GDM1 (cell line): ENCODE data around the gene CLASP1.
"Not testable (repeated sequence)": the region's sequence is repeated elsewhere in the genome, so short reads cannot be mapped to it uniquely, and the experiment has no call there.

Source experiments
- DNase-seq: peaks from one replicate; lab custom pipeline; 2025; lab: John Stamatoyannopoulos, UW

CLASP1 gene

DNA sequence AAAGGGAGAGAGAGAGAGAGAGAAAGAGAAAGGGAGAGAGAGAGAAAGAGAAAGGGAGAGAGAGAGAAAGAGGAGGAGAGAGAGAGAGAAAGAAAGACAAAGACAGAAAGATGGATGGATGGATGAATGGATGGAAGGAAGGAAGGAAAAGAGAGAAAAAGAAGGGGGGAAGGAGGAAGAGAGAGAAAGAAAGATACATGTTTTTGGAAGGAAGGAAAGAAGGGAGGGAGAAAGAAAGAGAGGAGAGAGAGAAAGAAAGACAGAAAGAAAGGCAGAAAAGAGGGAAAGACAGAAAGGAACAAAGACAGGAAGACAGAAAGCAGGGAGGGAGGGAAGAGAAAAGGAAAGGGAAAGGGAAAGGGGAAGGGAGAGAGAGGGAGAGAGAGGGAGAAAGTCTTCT, 67.0 kb downstream of the CLASP1 start:
- no peak for DNase-seq

DNA sequence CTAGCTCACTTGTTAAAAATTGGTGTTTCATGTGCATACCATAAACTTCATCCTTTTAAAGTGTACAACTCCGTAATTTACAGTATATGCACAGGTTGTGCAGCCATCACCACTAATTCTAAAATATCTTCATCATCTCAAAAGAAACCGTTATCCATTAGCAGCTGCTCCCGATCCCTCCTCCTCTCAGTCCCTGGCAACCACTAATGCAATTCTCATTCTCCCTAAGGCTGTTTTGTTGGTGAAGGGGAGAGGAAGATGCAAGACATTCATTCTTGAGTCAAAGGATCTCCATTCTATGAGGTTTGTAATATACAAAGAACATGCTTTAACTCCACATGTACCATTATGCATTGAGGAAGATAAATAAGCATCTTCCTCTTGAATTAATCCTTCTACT, 70.0 kb downstream of the CLASP1 start:
- DNase-seq = no peak

DNA sequence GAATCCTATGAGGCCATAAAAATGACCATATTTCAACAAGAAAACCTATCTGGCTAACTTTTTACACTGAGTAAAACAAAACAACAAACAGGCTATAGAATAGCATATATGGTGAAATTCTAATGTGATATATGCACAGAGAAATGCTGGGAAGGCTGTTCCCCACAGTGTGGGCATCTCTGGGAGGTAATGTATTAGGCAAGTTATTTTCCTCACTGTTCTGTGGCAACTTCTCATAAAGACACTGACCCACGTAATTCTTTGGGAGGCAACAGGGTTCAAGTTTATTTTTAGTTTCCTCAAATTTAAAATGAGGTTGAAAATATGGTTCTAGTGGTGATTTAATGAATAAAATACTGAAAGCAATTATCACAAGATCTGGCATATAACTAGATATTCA, 71.9 kb downstream of the CLASP1 start:
- DNase-seq = no peak

DNA sequence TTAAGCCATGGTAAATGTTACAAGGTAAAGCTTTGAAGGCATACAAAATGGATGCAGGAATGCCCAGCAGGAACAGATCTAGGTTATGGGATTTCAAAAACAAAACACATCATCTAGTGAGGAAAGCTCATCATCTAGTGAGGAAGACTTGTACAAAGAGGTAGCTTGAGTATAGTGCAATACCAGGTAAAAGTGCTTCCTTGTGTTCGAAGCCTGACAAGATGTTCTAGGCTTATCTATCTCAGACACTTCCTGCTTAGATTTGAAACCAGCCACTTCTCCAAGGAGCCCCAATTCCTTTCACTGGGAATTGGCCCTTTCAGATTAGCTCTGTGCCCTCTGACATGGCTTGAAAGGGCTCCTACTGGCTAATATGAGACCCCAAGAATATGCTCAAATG, 73.0 kb downstream of the CLASP1 start:
- no peak for DNase-seq

DNA sequence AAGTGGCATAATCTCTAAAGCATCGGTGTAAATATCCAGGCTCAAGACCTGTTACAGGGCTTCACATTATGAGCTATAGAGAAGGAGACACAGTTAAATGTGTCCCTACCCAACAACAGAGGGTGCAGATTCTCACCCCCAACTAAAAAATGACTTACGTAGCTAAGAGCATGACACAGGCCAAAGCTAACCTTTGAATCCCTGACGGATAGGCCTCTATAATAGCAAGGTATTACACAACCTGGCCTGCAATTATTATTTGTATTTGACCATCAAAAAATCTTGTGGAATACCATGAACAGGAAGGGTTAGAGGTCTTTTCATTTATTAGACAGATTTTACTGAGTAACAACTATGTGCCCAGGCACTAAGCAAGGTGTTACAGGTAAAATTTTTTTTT, 73.5 kb downstream of the CLASP1 start:
- no peak for DNase-seq

DNA sequence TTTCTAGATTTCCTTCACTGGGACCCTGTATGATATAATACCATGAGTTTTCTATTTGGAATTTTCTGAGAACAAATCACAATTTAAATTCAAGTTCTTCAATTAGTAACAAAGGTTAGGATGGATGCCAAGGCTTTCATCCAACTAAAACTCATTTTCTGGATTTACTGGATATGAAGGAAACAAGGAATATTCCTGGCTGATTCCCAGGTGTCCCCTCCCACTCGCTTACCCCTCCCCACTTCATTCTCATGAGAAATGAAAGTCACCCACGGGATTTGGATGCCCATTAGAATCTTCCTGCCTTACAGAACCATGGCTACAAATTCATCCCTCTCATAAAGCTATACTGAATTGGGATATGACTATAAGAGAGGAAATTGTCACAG, 78.6 kb downstream of the CLASP1 start:
- DNase-seq = no peak

DNA sequence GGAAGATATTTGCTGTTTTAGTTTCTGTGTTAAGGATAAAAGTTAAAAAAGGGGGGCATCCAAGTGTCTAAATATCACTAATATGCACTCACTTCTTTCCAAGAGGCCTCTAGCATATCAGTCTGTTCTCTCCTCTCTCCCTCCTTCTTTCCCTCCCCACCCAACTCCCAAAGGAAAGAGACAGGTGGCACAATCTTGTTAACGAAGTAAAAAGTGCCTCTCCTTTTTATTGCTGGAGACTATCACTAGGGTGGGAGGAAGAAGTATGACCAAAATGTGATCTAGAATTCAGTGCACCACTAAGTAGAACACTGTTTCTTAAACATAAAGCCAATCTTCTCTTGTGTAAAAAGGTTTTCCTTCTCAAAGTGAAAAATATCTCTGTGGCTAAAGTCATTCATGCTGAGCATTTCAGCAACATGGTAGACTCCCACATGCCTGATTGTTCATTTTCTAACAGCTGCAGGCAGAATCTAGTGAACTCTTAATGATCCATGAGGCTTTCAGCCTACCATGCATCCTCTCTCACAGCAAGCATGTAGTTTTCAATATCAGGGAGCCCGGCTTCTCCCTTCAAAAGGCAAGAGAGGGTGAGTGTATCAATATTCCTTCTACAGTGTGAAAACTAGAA, 79.1 kb downstream of the CLASP1 start:
- no peak for DNase-seq

DNA sequence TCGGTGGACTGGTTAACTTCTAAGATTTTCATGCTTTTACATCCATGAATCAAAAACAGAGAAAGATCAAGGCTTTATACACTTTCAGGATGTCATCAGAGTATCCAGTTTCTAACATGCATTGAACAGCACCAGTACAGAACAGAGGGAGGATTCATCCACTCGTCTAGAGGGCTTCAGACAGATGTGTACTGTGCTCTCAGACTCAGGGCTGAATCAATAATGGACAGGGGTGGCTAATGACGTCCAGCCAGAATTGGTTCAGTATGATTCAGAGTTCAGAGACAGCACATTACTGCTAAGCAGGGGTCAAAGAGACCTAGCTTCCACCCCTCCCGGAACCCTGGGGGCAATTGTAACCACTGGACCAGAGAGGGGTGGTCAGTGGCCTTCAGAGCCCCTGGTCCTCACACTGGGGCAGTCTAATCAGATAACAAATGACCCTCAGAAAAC, 81.3 kb downstream of the CLASP1 start:
- no peak for DNase-seq

DNA sequence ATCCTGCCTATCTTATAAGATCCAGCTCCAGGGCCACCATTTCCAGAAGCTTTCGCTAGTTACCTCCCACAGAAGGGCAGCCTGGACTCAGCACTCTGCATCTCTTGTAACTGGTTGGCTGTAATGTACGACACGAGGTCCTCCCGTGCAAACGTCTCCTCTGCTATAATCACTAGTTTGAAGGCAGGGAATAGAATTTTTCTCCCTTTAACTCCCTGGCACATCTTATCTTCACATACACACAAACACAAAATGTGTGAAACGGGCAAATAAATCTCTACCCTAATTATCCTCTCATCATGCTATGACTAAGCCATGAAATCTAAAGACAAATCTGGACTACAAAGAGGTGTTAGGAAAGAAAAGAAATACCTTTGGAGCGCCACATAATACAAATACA, 81.8 kb downstream of the CLASP1 start:
- no peak for DNase-seq

DNA sequence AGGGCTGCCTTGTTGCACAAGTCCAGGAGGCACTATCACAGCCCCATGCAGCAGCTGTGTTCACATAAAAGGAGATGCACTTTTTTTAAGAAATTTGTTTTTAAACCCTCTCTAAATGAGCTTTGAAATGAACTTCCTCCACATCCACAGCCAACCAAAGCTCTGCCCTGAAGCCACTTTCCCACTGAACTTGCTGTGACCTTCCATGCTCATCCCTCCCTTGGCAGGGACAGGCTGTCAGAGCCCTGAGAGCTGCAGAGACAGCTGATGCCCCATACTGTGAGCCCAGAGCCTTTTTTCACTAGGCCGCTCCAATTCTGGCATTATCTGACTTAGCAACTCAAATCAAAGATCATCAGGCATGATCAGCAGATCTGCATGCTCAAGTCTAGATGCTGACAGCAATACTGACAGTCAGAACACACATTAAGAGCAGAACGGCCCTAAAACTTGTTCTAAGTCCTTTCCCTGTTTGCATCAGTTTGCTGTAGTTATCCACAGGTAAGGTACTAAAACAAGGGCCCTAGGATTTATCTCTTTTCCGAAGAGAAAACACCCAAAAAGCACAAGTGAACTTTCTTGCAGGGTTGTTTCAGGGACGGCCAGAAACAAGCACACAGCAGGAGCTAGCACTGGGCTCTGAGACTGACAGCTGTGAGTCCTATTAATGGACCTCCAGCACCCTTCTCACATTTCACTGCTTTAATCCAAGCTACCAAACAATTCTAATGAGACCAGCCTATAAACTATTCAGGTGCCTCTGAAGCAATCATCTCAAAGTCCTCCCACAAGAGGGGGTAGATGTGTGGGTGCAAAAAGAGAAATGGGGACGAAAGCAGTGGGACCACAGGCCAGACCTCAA, 83.6 kb downstream of the CLASP1 start:
- DNase-seq = no peak

DNA sequence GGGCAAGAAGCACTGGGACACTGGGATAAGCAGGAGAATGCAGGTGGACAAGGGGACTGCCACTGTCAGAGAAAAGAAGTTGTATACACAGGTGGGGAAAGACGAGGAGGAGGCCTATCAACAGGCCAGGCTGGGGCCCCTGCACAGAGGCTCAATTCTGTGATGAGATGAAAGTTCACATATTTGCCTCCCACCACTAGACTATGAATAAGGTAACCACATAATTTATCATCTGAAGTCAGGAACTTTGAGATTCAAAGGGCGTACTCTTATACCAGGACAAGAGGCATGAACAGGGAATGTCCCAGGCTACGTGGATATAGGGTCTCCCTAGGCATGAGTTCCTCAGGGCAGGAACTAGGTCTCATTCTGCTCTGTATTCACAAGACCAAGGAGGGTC, 84.4 kb downstream of the CLASP1 start:
- no peak for DNase-seq

DNA sequence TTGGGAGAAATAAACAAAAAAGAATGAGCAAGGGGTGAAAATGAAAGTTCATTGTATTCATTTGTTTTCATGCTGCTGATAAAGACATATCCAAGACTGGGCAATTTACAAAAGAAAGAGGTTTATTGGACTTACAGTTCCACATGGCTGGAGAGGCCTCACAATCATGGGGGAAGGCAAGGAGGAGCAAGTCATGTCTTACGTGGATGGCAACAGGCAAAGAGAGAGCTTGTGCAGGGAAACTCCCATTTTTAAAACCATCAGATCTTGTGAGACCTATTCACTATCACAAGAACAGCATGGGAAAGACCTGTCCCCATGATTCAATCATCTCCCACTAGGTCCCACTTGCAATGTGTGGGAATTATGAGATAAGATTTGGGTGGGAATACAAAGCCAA, 85.5 kb downstream of the CLASP1 start:
- DNase-seq = not testable (repeated sequence)

DNA sequence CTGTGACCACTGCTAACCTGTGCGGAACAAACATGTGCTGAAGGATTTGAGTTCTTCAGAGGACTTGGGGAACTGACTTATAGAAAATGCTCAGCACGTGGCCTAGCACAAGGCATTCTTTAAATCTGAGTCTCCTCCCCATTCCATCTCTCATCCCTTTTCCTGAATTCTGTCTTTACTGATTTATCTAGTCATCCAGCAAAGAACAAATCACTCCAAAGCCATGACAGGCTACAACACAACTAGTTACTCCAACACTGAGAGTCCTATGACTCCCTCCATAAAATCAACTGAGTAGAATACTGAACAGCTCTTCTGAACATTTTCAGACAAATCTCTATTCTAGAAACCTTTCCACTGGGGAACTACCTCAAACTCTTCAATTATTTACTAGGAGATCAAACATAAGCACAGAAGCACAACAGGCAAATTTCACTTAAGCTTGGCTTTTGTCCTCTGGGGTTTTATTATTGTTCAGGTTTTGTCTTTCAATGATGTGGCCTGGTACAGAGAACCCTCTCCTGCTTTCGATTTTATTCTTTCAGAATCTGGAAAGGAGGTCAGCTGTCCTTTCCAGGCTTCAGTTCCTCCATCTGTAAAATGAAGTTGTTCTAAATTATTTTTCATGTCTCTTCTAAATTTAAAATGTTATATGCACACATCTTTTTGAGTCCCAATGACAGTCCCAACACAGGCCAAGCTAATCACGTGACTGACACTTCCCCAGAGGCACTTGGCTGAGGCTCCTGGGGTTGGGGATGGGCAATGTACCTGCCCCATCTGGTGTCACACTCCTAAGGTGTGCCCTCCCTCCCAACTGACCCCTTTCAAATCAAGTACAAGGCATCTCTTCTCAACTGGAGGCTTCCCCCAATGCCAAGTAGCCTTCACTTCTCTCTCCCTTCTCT, 86.7 kb downstream of the CLASP1 start:
- no peak for DNase-seq

DNA sequence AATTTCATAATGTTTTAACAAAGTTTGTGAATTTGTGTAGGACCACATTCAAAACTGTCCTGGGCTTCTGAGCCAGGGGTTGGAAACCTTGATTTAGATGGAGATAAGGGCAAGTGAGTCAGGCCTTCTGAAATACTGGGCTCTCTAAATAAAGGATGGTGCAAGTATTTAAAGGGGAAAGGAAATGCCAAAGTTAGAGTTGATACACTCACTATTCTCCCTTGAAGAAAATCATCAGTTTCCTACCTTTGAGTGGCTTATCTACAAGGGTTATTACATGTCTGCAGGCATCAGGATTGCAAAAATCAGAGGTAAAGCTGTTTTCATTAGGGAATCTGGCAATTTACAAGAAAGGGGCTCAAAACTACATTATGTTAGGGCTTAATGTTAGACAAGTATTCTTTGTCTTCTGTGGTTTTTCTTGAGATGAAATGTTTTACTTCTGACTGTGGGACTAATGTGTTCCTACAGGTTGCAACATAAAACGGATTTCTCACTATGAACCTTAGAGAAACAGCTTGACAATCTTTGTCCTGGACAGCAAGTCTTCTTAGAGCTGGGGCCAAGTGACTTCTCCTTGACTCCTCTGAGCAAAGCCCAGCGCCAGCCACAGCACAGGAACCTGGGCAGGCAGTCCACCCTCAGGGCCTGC, 87.5 kb downstream of the CLASP1 start:
- no peak for DNase-seq

DNA sequence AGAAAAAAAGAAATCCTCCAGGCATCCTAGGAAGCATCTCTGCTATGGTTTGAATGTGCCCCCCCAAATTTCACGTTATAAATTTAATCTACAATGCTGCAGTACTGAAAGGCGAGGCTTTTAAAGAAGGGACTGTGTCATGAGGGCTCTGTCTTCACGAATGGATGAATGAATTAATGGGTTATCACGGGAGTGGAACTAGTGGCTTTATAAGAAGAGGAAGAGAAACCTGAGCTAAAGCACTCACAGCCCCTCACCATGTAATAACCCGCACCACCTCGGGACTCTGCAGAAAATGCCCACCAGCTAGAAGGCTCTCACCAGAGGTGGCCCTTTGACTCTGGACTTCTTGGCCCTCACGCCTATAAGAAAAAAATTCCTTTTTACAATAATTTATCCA, 90.9 kb downstream of the CLASP1 start:
- no peak for DNase-seq

DNA sequence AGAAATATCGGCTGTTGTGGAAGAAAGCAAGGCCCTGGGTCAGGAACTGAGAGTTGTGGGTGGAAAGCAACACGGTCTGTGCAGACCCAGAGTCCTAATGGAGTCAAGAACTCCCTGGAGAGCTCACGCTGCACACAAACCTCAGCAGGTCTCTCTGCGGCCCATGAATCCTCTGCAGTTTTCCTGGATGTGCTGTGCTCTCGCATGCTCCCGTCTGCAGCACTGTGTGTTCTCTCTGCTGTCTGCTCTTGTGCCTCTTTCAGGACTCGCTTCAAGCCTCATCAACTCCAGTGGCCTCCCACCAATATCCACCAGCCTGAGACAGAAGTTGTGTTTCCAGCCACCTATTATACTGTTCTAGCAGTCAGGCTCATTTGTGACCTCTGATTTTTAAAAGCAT, 94.3 kb downstream of the CLASP1 start:
- no peak for DNase-seq

DNA sequence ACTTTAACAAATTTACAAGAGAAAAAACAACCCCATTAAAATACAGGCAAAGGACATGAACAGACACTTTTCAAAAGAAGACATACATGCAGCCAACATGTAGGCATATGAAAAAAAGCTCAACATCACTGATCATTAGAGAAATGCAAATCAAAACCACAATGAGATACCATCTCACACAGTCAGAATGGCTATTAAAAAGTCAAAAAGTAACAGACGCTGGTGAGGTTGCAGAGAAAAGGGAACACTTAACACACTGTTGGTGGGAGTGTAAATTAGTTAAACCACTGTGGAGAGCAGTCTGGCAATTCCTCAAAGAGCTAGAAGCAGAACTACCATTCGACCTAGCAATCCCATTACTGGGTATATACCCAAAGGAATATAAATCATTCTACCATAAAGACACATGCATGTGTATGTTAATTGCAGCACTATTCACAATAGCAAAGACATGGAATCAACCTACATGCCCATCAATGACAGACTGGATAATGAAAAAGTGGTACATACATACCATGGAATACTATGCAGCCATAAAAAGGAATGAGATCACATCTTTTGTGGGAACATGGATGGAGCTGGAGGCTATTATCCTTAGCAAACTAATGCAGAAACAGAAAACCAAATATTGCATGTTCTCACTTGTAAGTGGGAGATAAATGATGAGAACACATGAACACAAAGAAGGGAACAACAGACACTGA, 96.6 kb downstream of the CLASP1 start:
- not testable (repeated sequence) for DNase-seq

DNA sequence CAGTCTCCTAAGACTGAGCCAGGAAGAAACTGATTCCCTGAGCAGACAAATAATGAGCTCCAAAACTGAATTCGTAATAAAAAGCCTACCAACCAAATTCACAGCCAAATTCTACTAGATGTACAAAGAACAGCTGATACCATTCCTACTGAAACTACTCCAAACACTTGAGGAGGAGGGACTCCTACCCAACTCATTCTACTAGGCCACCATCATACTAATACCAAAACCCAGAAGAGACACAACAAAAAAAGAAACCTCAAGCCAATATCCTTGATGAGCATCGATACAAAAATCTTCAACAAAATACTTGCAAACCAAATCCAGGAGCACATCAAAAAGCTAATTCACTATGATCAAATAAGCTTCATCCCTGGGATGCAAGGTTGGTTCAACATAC, 98.6 kb downstream of the CLASP1 start:
- DNase-seq = no peak

DNA sequence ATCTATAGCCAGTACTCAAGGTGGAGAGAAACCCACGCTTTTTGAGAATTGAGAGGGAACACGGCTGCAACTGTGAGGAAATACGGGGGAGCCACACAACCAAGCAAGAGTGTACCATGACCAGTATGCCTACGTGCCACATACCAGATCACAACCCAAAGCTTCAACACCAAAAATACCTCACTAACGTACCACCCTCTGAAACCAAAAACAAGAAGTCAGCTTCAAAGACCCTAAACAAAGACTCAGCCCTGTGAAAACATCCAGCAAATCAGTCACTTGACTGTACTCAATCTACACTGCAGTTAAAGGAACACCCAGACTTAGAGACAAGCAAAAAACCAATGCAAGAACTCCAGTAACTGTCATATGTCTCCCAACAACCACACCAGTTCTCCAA, 101.6 kb downstream of the CLASP1 start:
- DNase-seq = no peak

DNA sequence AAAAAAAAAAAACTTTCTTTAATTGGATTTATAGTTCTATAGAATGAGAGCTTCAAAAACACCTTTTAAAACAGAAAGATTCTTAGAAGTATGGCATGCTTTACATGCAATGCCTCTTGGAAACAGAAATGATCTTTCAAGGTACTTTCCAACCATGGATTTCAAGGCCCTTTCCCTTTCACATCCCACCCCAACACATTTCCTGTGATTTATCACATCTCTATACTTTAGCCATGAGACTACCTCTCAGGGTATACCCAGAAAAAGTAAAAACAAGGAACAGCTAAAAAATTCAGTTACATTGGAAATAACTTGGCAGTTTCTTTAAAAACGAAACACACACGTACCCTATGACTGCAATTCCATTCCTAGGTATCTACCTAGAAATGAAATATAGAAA, 103.3 kb downstream of the CLASP1 start:
- DNase-seq = no peak

DNA sequence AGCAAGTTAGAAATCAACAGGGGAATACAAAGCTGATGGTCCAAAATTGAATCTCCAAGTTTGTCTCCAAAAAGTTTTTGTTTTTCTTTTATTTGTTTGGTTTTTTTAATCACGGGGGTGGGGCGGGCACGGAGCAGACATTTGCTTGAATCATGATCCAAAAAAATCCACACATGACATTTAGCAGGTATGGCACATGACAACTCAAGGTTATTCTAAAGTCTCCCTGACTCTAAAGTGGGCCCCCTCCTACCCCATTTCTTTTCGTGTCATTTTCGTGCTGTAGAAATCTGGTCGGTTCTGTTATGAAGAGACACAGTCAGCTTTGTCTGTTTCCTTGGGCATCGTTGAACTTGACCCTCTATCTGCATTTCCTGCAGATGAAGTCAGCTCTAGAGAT, 104.0 kb downstream of the CLASP1 start:
- no peak for DNase-seq

DNA sequence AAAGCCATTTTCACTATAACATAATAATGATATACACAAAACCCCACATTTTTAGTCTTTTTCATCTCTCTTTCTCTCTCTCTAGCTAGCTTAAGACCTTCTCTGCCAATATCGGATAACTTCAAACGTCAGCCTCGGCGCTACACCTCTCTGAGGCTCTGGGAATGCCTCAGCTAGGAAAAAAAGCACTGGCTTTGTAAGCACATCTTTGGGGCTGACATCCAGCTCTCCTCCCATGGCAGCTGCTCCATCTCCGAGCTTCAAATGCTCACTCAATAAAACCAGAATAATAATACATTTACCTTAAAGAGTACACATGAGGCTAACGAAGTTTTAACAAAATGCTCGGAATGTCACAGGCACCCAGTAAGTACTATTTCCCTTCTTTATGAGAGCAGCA, 107.8 kb downstream of the CLASP1 start:
- DNase-seq = no peak
